Stimulated activated CD4-positive, alpha-beta T cell treated with anti-CD3 and anti-CD28 coated beads, Interleukin-1b, Interleukin-23, amount 100 ng/mL, for 48 hours (primary cell): Measurements from ENCODE around the gene GALNT17.

Experiments
- DNase-seq: peaks from one replicate; pipeline ENCODE4 v3.0.0-alpha.2; 2020

Gene GALNT17

GRCh38 chr7:71286924-71287323 is 155.0 kb downstream of the GALNT17 start:
- DNase-seq: no peak

GRCh38 chr7:71290452-71290851 is 158.5 kb downstream of the GALNT17 start:
- DNase-seq: no peak

DNA sequence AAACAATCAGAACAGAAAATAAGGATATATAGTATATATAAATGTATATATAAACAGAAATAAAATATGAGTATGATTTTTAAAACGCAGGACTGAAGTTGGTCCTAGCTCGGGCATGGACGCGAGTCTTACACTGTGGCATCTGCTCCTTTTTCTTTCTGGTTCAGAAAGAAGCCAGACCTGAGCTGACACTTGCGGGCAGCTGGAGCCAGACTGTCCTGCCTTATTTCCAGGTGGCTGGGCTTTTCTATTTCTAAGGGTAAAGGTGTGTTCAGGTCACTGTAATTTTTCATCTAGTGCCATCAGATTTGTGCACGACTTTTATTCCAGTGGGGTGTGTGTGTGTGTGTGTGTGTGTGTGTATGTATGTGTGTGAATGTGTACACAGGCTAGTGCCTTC is 166.4 kb downstream of the GALNT17 start:
- DNase-seq: no peak

DNA sequence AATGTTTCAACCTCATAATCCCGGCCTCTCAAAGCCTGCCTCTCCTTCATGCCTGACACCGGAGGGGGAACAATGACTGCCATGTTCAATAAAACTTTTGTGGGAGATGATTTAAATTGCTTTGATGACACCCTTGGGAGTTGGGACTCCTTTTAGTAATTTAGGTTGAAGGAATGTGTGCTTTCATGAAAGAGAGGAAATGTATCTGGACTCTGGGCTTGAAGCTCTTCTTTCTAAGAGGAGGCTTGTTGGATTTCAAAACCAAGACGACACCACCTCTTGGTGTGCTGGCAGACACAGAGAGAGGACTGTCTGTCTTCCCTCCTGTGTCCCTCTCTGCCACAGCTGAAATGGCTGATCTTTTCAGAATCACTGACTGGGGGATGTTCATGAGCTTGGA is 168.1 kb downstream of the GALNT17 start:
- no peak for DNase-seq

DNA sequence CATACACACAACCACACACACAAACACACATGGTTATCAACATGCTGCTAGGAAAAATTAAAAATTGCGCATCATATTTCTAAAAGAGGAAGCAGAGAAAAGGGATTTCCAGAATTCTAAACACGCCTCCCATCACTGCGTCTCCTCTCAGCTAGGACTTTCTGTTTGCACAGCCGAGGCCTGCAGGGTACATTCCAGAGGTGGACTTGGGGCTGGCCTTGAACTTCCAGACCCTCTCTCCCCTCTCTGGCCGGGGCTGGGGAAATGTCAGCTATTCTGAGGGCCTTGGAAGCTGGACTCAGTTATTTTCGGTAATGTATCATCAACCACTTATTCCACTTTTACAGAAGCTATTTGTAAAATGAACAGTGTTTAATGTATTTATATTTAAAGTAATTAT is 168.7 kb downstream of the GALNT17 start:
- no peak for DNase-seq

DNA sequence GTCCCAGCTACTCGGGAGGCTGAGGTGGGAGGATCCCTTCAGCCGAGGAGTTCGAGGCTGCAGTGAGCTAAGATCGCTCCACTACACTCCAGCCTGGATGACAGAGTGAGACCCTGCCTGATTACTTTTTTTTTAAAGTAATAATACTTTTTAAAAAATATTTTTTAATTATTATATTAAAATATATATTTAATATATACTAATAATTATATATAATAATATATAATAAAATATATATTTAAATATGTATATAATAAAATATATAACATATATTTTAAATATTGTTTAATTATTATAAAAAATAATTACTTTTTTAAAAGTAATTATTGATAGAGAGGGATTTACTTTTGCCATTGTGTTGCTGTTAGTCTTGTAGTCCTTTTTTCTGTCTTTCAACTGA is 169.2 kb downstream of the GALNT17 start:
- no peak for DNase-seq

DNA sequence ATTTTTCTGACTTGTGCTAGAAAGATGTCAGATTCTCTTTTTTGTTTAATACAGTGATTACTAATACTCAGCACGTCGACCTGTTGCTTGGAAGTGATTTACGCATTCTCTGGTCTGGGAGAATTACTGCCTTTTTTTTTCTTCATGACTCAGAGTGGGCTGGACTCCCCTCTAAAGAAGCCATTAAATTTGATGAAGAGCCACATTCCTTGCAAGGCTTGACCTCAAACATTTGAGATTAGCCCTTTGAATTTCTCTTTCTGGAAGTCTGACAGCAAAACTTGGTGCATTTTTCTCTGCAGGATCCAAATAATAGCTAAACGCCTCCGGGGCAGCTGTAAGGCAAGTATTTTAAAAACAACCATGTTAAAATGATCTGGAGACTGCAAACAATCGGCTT is 171.6 kb downstream of the GALNT17 start:
- no peak for DNase-seq

- no peak for DNase-seq
These were observed 176.2 kb downstream of the GALNT17 start for GRCh38 chr7:71308096-71308495.

DNA sequence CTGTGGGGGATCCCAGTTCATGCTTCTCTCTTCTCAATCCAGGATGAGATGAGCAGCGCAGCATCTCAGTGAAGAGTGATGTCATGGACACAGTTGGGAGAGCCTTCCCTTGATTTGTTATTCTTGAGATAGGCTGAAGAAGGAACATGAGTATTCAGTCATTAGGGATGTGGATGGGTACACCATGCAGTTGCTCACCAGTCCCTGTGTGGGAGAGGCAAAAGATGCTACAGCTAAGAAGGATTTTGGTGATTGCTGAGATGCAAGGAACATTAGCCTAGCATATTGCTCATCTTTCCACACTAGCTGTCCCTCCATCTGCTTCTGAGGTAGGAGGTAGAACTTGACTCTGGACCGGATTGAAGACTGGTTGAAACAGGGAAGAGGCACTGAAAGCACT is 179.6 kb downstream of the GALNT17 start:
- DNase-seq: no peak

DNA sequence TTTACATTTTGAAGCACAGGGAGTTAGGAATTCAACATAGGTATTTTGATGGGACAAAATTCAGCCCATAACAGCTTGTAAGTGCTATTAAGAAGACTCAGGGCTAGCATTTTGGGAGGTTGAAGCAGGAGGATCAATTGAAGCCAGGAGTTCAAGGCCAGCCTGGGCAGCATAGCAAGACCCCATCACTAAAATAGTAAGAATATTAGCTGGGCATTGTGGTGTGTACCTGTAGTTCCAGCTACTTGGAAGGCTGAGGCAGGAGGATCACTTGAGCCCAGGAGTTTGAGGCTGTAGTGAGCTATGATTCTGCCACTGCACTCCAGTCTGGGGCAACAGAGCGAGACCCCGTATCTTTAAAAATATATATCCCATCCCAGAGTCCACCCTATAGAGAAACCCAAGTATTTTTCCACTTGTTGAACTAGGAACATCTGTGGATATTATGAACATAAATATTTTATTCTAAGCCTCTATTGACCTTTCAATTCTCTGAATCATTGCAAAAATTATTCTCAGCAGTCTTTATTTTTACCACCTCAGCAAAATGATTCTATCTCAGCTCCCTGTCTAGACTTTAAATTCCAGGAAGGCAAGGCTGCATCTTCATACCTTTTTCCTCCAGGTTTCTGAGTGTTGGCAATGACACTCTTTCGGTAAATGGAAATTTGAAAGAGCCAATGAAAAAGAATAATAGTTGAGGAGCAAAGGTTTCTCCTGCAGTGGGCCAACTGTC is 181.0 kb downstream of the GALNT17 start:
- no peak for DNase-seq

- DNase-seq: no peak
These were observed 181.6 kb downstream of the GALNT17 start for GRCh38 chr7:71313553-71313952.

- DNase-seq: no peak
These were observed 189.0 kb downstream of the GALNT17 start for GRCh38 chr7:71320916-71321315.

DNA sequence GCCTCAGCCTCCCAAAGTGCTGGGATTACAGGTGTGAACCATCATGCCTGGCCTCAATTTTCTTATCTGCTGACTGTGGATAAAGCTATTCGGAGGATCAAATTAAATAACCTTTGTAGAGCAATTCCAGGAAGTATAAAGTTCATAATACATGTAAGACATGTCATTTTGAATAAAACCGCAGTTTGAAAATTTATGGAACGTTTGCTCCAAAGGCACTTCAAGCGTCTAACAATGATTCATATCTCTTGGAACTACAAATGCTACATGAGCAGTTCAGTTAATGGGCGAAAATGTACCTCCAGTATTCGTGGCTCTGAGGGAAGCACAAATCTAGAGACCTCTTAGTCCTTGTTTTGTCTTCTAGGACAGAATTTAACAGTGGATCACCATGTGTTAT is 190.3 kb downstream of the GALNT17 start:
- DNase-seq: no peak

DNA sequence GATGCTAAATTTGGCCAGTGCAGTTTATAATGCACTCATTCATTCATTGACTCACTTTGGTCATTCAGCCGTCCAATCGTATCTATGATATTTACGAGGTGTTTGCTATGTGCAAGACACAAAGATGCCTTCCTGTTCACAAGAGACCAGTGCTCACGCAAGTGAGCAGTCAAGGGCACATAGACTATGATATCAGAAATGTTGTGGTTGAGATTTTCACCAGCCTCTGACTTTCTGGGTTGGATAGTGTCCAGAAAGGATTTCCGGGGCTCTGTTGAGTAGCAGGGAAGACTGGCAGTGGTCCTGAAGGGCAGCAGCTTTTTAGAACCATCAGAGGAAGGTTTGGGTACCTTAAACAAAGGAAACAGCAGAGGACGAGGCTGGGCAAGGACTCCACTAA is 191.8 kb downstream of the GALNT17 start:
- DNase-seq: no peak

DNA sequence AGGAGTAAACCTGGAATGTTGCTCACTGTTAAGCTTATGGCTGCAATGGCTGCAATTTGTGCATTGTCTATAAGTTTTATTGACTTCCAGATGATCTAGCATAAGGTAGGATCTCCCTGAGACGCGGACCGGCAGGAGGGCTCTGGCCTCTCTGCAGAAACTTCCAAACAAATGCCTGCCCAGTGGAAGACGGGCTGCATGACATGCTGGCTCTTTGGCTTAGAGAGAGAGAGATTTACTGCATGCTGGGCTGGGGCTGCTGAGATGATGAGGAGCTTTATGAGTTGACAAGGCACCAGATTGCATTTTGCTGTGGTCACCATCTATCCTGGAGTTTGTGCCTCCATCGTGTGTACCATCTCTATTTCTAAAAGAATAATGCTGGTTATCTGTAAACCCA is 193.2 kb downstream of the GALNT17 start:
- no peak for DNase-seq

DNA sequence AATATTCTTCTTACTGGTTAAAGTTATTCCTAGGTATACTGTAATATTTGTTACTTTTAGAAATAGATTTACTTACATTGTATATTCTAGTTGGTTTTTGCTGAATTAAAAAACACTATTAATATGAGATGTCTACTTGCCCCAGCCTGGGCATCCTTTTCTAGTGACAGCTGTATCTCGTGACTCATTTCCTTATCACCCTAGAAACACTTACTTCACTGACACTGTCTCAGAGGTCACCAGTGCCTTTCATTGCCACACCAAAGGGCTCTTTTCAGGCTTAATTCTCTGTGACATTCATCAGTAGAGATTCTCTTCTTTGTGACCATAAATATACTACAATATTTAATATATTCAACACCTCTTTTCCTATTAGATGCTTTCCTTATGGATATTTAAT is 194.7 kb downstream of the GALNT17 start:
- DNase-seq: no peak

DNA sequence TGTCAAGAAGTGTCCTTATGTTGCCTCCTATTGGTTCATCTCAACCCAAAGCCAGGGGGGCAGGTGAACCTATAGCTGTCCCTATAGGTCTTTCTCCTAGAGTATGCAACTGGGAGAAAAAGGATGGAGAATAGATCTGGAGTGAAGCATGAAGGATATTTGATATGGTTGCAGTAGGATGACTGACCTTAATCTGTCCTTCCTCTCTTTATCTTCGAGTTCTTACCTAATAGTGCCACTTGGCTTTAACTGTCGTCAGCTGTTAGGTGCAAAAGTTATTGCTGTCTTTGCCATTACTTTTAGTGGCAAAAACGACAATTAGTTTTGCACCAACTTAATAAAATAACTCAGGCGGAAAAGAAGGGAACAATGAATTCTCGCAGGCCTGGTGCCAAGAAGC is 196.0 kb downstream of the GALNT17 start:
- DNase-seq: no peak

DNA sequence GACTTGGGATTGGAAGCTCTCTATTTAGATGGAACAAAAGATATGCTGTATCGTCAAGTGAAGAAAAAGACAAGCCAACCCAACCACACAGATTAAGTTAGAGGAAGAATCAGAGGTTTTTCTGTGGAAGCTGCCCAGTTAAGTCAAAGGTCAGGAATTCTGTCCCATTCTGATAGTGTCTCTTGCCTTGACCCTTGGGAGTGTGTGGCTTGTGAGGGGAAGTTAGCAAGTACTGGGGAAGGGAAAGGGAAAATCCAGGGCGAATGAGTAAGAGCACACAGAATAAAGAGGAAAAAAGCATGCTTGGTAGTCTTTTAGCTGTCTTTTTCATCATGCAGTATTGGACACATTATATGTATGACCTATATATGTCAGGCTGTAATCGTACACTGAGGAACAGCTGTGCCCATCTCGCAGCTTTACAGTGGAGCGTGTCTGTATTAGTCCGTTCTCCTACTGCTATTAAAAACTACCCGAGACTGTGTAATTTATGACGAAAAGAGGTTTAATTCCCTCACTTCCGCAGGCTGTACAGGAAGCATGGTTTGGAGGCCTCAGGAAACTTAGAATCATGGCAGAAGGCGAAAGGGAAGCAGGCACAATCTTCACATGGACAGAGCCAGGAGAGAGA is 197.2 kb downstream of the GALNT17 start:
- DNase-seq: no peak

DNA sequence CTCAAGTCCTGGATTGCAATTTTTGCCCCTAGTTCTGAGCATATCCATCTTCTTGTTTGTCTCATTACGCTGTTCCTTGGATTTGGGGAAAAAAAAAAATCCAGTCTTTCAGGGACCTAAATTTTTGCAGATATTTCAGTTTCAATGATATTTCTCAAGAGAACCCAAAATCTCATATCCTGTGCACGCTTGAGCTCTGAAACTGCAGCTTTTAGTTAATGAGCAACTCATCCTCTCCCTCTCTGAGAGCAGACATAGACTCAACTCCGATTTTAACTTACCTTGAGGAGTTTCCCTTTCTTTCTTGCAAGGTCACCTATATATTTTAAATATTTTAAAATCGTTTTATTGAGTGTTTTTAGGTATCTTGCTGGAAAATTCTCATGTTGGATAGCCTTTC is 200.3 kb downstream of the GALNT17 start:
- DNase-seq: no peak

DNA sequence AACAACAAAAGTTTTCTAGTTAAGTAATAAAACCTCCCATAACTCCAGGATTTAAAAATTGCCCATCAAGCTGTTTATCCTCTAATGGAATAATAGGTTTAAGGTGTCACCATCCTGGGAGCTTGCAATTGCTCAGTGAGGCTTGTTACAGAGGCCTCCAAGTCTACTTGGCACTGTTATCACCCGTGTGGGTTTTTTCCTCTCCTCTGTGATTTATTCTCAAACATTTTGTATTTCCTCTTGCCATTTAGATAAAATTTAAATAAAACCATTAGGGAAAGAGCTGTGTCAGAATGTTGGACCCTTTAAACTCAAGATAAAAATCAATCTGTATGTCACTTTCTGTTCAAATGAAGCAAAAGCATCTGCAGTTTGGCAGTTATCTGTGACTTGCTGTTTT is 202.6 kb downstream of the GALNT17 start:
- DNase-seq: no peak

DNA sequence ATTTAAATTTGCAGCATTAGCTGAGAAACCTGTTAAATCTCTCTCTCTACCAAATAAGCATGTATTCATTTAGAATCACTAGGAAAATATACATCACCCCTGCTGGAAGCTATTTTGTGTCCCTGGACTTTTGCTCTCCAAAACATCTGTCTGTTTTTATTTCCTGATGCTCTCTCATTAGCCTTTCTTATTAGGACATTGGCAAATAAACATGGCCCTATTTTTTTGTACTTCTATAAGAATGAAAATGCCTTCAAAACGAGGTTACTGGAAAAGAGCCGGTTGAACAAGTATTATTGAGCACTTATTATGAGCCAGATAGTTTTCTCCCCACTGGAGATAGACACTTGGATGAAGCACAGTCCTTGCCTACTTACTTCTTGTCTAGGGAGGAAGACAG is 206.9 kb downstream of the GALNT17 start:
- DNase-seq: no peak

DNA sequence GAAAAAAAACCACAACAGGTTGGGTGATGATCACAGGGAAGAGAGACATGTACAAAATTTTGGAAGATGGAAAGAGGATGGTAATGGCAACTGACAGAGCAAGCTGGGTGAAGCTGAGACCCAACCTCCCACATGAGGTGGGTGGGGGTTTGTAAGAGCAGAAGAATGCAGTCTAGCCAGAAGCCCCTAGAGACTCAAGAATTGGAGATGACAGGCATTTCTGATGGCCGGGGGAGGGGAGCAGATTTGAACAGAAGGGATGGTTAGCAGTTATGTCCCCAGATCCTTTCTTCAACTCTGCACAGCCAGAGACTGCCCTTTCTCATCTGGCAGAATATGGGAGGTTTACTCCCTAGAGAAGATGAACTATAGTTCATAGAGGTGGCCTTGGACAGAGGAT is 208.0 kb downstream of the GALNT17 start:
- no peak for DNase-seq

DNA sequence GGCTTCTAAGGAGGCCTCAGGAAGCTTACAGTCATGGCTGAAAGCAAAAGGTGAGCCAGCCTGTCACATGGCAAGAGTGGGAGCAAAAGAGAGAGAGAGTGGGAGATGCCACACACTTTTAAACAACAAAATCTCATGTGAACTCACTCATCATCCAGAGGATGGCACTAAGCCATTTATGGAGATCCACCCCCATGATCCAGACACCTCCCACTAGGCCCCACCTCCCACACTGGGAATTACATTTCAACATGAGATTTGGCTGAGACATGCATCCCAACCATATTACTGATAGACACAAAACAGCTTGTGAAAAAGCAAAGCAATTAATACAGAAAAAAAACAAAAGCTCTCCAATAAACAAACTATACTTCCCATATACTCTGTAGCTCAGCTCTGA is 210.3 kb downstream of the GALNT17 start:
- DNase-seq: no peak

DNA sequence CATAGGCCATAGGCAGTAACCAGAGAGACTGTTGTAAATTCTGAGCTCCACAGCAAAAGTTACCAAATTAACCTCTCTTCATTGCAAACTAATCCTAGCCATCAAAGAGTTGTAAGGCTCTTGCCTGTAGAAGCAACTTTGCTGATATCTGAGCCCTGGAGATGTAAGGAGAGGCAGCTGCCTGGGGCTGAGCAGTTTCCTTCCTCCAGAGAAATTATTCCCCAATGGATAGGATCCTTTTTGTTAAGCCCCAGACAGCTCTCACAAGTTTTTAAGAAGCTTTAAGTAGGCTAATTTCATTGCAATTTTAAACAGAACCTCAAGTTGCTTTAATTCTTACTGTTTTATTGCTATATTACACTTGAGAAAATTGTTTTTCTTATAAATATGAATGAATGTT is 211.1 kb downstream of the GALNT17 start:
- DNase-seq: no peak

- DNase-seq: no peak
These were observed 211.9 kb downstream of the GALNT17 start for GRCh38 chr7:71343892-71344291.
